Hindlimb muscle (tissue), 1 donor: ENCODE data around the gene PGAP3. TPM values are rescaled to one million over a fixed set of nuclear protein-coding genes. Genes with fewer than 3 reads are reported as not detected.

Experiments used
- DNase-seq: peaks from one replicate; pipeline ENCODE4 v3.0.0-alpha.2; 2013
- polyA plus RNA-seq: library from polyadenylated mRNA; unstranded; fragments of 120-200 nt; gene quantifications from one replicate; pipeline ENCODE4 v1.2.1, GENCODE V29; 2013; ENCODE audit not compliant: insufficient read length

The PGAP3 gene
- polyA plus RNA-seq, 1 donor = 23.3 TPM

DNA sequence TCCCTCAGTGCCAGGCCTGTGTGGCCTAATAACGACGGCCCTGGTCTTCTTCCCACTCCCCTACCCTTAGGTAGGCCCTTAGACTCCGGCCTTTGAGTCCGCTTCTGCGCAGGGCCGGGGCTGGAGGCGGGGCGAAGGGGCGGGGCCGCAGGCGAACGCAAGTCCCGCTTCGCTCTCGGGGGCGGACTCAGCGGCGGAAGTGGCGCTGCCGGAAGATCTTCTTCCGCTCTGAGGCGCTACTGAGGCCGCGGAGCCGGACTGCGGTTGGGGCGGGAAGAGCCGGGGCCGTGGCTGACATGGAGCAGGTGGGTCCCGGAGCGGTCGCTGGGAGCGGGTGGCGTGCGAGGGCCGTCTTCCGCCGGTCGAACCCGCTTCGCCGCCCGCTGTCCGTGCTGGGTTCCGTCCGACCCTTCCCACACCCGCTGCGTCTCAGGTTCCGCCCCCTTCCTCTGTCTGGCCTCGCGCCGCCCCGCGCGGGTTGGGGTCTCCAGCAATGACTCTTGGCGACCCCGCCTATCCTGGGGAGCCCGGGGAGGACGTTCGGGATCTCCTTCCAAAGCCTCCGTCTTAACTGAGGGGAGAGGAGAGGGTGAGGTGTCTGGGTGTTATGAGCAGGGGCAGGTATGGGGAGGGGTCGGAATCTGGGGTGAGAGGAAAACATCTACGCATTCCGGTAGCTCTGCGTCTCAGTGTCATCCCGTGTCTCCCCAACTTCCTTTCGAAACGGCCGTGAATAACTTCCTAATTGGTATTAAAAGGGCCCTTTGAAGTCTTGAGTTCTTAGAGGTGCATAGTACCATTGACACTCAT, 50.7 kb downstream of the PGAP3 start, which contains the start of gene STARD3:
TSS of gene STARD3 (plus strand) at position 218 of the 810 bp plus-strand sequence. CDS start 16,388 bp downstream, outside the sequence.
- DNase-seq = peak; percentile 90

DNA sequence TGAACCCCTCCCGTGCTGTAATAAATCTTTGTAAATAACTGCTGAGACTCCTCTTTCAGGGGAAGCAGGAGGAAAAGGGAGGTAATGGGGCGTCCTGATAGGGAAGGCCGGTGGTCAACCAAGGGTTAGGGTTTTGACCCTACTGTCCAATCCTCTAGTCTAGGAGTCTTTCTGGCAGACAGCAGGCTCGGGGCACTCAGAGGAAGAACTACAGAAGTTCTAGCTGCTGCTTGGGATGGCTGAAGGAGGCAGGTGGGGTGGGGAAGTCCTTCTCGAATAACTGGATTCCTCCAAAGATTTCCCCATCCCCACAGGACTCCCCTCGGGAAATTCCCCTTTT, 51.3 kb downstream of the PGAP3 start:
- DNase-seq = no peak

DNA sequence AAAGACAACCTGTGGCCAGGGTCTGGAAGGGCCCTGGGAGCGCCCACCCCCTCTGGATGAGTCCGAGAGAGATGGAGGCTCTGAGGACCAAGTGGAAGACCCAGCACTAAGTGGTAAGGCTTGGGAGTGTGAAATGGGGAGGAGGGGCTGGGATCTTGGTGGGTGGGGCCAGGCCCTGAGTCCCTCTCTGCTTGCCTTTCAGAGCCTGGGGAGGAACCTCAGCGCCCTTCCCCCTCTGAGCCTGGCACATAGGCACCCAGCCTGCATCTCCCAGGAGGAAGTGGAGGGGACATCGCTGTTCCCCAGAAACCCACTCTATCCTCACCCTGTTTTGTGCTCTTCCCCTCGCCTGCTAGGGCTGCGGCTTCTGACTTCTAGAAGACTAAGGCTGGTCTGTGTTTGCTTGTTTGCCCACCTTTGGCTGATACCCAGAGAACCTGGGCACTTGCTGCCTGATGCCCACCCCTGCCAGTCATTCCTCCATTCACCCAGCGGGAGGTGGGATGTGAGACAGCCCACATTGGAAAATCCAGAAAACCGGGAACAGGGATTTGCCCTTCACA, 52.2 kb downstream of the PGAP3 start:
- DNase-seq = no peak

DNA sequence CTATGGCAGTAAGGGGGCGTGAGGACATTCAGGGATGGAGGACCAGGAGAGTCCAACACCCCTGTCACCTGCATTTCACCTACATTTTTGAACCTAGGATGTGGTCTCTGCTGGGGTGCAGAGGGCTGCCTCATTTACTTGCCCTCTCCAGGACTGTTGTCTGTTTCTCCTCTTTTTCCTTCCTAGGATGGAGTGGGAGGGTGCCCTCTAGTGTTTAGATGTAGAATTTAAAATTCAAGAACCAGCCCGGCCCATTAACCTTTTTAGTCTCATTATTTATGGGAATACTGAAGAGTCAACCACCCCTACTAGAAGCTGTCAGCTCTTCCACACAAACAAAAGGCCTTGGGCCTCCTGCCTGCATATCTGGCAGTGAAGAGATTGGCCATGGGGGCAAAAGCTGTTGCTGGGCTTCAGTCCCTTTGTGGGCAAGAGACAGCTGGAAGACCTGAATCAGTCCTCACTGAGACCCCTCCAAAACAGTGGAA, 53.4 kb downstream of the PGAP3 start:
- no peak for DNase-seq

DNA sequence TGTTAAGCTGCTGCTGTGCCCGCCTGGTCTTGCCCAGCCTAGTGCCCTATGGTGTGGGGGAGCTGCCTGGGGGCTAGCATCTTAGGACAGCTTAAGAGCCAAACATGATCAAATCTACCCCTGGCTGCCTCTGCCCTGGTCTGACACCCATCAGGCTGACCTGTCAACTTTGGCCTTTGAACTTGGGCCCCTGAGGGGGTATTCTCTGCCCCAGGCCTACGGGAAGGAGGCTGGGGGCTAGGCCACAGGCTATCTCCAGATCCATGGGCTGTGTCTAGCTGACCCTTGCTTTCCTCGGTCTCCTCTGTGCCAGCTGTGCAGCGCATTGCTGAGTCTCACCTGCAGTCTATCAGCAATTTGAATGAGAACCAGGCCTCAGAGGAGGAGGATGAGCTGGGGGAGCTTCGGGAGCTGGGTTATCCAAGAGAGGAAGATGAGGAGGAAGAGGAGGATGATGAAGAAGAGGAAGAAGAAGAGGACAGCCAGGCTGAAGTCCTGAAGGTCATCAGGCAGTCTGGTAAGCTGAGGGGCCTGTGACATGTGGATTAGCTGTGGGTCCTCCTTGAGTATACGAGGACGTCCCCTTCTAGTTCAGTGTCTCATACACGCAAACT, 54.2 kb downstream of the PGAP3 start:
- no peak for DNase-seq

DNA sequence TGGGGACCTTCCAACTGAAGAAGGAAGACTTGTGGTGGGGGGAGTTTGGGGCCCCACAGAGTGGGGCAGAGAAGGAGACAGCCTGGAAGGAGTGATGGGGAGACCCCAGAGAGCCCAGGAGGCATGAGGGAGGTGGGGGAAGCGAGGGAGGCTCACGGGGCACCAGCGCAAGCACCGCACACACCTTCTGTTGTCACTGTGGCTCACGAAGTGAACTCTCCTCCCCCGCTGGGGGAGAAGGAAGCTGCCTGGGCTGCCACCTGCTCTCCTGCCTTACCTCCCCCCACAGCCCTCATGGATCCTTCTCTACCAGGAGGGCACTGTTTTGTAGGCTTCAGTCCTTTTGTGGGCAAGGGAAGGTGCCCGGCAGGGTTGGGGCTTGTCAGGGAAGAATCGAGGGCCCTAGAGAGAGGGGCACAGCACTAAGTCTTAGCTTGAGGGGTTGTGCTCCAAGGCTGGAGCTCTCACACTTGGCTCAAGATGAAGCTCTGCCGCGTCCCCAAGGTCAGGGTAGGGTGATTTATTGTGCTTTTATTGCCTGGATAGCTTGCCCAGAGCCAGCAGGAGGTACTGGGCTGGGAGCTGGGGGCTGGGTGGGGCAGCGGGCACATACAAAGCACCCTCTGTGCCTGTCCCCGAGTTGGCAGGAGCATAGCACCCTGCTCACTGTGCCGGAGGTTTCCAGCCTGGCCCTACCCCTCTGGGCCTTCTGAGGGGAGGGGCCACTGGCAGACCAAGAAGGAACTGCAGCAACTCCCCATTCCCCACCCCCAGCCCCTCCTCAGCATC, 55.5 kb downstream of the PGAP3 start:
- no peak for DNase-seq

DNA sequence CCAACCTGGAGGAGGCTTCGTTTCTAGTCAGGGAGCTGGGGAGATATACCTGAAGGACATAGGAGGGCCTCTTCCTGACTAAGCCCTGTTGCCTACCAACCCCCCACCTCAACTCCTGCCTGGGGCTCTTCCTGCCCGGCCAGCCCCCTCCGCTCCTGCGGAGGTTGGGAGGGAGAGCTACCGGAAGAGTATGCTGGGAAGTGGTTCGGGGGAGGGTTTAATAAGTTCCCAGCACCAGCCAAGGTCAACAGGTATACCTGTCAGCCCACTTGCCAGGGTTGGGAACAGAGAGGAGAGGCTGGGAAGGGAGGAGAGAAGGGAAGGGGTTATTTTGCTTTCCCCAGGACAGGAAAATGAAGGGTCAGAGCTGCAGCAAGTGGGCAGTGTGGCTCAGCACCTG, 56.5 kb downstream of the PGAP3 start:
- DNase-seq = no peak

DNA sequence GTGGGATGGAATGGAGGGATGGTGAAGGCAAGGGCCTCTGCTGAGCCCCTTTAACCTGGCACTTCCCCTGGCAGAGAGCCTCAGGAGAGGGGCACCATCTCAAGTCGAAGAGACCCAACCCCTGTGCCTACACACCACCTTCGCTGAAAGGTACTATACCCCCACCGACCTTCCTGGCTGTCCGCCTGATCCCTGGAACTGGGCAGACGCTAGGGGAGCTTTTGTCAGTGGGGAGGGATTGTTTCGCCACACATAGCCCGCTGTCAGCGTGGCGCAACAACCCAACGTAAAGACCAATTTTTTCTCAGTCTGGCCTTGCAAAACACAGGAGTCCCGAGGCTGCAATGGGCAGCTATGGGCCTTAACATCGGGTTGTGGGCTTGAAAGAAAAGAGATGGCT, 58.0 kb downstream of the PGAP3 start:
- no peak for DNase-seq

DNA sequence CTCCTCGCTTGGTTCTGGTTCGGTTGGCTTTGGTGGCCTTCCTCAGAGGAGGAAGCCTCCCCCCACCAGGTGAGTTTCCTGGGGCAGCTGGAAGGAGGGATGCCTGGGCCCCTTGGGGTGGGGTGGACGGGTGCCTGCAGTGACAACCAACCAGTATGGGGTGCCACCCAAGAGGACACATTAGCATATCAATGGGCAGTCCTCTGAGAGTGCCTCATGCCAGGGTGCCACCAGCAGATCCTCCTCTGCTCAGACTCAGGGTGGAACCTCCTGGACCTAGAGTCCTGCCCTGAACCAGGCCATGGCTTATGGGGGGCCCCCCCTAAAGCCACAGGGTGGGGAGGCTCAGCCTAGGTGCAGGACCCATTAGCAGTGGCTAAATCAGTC, 58.4 kb downstream of the PGAP3 start:
- no peak for DNase-seq

DNA sequence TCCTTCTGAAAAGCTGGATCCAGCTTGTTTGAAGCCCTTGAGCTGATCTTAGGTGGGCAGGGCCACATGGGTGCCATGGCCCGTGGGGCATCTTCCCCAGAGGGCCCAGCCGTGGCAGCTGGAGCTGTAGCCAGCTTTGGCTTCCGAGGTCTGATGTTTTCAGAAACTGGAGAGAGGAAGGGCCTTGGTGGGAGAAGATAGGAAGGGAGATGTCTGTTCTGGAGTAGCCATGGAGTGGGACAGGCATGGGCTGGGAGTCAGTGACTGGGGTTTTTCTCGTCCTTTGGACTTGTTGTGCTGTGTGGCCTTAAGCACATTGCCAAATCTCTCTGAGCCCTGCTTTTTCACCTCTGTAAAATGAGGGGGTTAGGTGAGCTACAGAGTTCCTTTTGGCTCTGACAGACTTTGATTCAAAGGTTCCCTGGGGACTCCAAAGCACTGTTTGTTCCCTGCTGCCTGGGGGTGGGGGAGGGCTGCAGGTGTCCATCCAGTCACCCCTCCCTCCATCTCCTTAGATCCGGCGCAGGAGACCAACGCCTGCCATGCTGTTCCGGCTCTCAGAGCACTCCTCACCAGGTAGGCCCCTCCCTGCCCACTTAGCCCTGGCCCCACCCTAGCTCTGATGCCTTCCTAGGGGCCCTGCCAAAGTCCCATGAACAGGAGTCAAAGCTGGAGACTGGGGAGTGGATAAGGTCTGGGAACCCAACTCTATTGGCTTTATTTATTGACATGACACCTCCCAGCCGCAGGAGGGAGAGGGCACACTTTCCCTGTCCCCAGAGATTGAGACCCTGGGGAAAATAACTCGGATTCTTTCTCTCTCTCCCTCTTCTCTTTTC, 59.0 kb downstream of the PGAP3 start:
- DNase-seq = no peak

DNA sequence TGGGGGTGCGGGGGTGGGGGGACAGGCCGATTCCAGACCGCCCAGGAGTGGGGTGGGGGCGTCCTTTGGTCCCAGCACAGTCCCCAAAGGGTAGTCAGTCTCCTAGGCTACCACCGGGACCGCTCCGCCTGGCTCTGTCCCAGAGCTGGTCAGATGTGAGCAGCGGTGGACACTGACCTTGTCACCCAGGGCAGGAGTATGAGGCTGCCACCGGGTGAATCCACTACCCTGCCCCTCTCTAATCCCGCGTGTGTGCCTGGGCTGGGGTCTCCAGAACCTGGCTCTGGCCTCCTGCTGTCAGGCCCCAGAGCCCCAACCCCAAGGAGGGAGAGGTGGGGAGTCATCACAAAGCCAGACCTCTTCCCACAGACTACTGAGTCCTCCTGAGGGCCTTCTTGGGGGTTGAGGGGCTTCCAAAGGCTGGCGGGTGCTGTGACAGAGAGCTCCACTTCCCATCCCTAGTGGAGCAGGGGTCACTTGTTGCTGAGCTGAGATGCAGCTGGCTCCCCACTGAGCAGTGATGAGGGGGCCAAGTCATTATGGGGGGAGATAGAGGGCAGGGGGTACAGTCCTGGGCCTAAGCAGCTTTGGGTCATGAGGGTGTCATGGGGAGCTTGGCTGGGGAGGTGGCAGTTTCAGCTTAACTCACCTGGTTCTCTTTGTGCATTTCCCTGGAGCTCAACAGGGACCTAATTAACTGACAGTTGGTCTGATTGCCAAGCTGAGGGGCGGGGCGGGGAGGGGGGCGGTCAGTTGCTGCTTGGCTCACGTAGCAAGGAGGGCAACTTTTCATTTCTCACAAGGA, 59.9 kb downstream of the PGAP3 start:
- no peak for DNase-seq

DNA sequence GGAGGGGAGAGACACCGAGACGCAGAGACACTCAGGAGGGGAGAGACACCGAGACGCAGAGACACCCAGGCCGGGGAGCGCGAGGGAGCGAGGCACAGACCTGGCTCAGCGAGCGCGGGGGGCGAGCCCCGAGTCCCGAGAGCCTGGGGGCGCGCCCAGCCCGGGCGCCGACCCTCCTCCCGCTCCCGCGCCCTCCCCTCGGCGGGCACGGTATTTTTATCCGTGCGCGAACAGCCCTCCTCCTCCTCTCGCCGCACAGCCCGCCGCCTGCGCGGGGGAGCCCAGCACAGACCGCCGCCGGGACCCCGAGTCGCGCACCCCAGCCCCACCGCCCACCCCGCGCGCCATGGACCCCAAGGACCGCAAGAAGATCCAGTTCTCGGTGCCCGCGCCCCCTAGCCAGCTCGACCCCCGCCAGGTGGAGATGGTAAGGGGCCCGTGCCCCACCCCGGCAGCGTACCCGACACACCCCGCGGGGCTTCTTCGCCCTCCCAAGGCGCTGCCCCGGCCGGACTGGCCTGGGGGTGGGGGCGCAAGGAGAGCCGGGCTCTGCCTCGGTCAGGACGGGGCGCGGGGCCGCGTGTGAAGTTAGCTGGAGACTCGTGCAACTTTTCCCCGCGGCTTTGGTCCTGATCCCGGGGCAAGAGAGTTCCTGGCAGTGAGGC, 60.7 kb downstream of the PGAP3 start:
- no peak for DNase-seq

DNA sequence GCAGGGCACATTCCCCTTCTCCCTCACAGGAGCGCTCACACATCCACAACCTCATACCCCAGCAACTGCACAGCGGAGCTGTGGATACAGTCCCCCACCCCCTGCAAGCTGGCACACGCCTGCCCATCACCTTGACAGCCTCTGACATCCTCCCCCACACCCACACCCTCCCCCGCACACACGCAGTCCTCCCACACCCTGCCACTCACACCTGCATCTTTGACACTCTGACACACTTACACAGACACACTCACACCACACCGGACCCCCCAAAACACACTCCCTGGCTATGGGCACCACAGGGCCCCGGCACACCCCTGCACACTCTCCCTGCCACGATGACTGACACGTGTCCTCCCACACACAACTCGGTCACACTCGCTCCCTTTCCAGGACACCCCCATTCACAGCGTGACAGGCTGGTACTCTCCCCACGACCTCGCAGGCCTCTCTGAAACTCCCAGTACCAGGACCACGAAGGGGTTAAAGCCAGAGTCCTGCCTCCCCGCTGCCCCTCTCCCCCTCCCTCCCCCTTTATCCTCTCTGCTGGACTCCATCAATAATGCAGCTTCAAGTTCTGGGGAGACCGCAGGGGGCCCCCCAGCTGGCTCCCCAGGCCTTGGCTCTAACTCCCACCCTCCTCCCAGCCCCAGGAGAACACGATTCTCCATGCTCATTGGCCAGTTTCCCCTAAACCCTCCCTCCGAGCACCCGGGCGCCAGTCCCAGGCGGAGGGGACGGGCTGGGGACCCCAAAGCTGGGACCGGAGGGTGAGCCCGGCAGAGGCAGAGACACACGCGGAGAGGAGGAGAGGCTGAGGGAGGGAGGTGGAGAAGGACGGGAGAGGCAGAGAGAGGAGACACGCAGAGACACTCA, 61.4 kb downstream of the PGAP3 start, which contains the start of gene PPP1R1B:
TSS of gene PPP1R1B (plus strand) at position 782 of the 876 bp plus-strand sequence. CDS start 441 bp downstream, outside the sequence.
- no peak for DNase-seq

DNA sequence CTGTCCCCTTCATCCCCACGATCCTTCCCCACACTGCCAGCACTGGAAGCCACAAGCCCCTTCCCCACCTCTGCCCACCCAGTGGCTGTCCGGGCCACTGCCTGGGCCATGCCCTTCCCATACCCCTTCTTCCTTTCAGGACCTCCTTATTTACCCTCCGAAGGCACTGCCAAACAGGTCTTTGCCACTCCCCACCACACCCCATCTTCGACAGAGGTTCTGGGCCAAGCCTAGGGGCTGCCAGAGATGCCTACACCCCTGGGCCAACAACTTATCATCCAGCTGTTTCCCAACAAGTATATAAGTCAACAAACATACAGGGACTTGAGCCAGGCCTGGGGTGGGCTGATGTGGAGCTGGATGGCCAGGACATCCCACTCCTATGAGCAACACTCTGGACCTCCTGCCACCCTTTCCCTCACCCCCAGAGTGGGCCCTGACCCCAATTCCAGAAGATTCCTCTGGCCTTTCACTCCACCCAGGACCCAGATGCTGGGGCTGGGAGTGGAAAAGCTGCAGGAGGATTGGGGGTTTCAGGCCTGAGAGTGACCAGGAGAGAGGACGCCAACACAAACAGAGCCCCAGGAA, 62.6 kb downstream of the PGAP3 start:
- DNase-seq = no peak

DNA sequence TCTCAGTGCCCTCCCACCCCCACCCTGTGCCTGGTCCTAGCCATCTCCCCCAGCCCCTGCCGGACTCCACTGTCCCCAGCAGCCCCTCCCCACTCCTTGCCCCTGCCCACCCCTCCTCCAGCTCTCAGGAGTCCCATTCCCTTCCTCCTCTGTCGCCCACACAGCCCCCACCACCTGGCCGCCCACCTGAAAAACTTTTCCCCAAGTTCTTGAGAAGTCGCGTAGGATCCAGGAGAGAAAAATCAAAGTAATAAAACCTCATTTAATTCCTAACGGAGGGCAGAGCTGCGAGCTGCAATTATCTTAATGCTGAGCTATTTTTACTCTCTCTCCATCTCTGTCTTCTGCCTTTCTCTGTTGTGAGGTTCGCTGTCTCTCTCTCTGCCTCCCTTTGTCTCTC, 63.5 kb downstream of the PGAP3 start:
- no peak for DNase-seq

DNA sequence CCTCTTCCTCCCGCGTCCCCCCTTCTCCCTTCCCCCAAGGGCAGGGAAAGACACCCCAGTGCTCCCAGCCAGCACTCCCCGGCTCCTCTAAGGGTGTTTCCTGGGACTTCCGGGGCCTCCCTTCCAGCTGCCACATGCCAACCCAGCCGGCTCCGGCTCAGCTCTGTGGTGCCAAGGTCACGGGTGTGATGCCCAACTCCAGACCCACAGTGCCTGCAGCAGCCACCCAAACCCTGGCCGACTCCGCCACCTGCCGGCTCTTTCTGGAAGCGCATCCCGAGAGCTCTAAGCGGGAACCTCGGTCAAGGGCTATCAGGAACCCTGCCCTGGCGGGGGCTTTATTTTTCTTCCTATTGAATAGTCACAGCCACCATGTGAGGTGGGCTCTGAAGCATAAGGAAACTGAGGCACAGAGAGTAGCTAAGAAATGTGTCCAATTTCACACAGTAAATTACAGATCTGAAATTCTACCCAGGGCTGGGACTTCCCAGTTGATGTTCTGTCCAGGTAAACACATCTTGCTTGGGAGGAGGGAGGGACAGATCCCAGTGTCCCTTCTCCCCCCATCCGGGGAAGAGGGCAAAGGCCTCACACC, 64.4 kb downstream of the PGAP3 start:
- DNase-seq = peak; percentile 69

DNA sequence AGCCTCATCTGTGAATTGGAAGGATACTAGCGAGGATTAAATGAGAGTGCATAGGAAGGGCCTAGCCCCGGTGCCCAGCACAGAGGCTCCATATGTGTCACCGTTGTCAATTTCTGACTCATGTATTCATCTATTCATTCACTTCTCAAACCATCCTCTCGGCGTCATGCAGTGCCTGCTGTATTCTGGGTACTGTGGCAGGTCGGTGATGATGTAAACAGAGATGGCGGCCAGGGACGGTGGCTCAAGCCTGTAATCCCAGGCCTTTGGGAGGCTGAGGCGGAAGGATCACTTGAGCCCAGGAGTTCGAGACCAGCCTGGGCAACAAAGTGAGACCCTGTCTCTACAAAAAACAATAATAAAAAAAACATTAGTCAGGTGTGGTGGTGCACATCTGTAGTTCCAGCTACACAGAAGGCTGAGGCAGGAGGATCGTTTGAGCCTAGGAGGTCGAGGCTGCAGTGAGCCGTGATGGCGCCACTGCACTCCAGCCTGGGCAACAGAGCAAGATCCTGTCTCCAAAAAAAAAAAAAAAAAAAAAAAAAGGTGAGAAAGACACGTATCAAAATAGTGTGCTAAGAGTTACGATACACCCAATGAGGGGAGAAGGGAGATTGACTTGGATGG, 65.4 kb downstream of the PGAP3 start:
- DNase-seq = no peak
